Gastrocnemius medialis (tissue), 4 donors: ENCODE measurements around the gene RPS2. TPM values are rescaled to one million over a fixed set of nuclear protein-coding genes. Genes with fewer than 3 reads are reported as not detected.

Experiments
- ATAC-seq, 2 donors: fragments of 150-250 bp; one replicate each; pipeline ENCODE4 v1.9.1; 2016
- DNase-seq, 2 donors: peaks; one replicate each; pipeline ENCODE4 v3.0.0-alpha.2; 2019
- H3K27ac ChIP-seq, 4 donors: fragments of 200-600 bp; sonication (generic); 1 replicate in 1 of 4; 2 replicates in 3 of 4; pipeline ENCODE4 v1.5.1; 2016 to 2018; ENCODE audit warnings: mild to moderate bottlenecking in 2 of 4, moderate library complexity in 1 of 4
- H3K27me3 ChIP-seq, 3 donors: fragments of 200-600 bp; sonication (generic) in 2 of 3; 1 replicate in 1 of 3; 2 replicates in 2 of 3; pipeline versions ENCODE4 v1.5.1 to v1.6.0; 2016 to 2019; ENCODE audit warnings: mild to moderate bottlenecking in 1 of 3, moderate library complexity in 1 of 3
- H3K36me3 ChIP-seq, 2 donors: fragments of 200-600 bp; sonication (generic) in 1 of 2; one replicate each; pipeline ENCODE4 v1.5.1; 2017 to 2018
- H3K4me1 ChIP-seq, 2 donors: fragments of 200-600 bp; sonication (generic) in 1 of 2; one replicate each; pipeline ENCODE4 v1.5.1; 2016 to 2017; ENCODE audit warnings: mild to moderate bottlenecking in 2 of 2
- H3K4me3 ChIP-seq, 4 donors: fragments of 200-600 bp; sonication (generic) in 3 of 4; 1 replicate in 1 of 4; 2 replicates in 3 of 4; pipeline ENCODE4 v1.5.1; 2016 to 2019; ENCODE audit warnings: mild to moderate bottlenecking in 2 of 4
- H3K9me3 ChIP-seq, 3 donors: fragments of 200-600 bp; sonication (generic) in 2 of 3; 1 replicate in 1 of 3; 2 replicates in 2 of 3; pipeline ENCODE4 v1.5.1; 2016 to 2019
- CTCF ChIP-seq, 5 experiments: fragments of 450-650 bp in 3 of 5; fragments of 200-600 bp in 2 of 5; sonication (generic) in 2 of 5; IDR thresholded peaks in 4 of 5; conservative IDR thresholded peaks in 1 of 5; 1 replicate in 4 of 5; 2 replicates in 1 of 5; pipeline ENCODE4 v1.5.1; 2016 to 2019; ENCODE audit warnings: antibody characterized with exemption in 5 of 5, mild to moderate bottlenecking in 3 of 5, moderate library complexity in 3 of 5
- POLR2A ChIP-seq, 2 donors: fragments of 450-650 bp; IDR thresholded peaks; one replicate each; pipeline ENCODE4 v1.6.1; 2017; ENCODE audit warnings: antibody characterized with exemption in 2 of 2, mild to moderate bottlenecking in 2 of 2, moderate library complexity in 2 of 2
- in situ Hi-C, 4 donors: fragments of 200-750 bp; cut with MboI; loops; one replicate each; pipeline versions ENCODE4 v1.15.0 to v1.8.0; 2017; ENCODE audit warnings: low sequenced_read_pairs in 4 of 4
- intact Hi-C: fragments of 100-400 bp; cut with DNase I; formaldehyde crosslinking; loops from one replicate; pipeline ENCODE4 v1.15.1; 2023; ENCODE audit warnings: low total_unique reads
- total RNA-seq, 4 donors: library from RNA; depleted of rRNA; stranded (reverse); fragments of >200 nt; gene quantifications; one replicate each; pipeline versions ENCODE4 v1.1.0 to v1.2.3, GENCODE V29; 2016

RPS2 gene
- total RNA-seq, 4 donors from 2014 or later, result 1,162 to 1,876 (median 1,684) TPM

DNA sequence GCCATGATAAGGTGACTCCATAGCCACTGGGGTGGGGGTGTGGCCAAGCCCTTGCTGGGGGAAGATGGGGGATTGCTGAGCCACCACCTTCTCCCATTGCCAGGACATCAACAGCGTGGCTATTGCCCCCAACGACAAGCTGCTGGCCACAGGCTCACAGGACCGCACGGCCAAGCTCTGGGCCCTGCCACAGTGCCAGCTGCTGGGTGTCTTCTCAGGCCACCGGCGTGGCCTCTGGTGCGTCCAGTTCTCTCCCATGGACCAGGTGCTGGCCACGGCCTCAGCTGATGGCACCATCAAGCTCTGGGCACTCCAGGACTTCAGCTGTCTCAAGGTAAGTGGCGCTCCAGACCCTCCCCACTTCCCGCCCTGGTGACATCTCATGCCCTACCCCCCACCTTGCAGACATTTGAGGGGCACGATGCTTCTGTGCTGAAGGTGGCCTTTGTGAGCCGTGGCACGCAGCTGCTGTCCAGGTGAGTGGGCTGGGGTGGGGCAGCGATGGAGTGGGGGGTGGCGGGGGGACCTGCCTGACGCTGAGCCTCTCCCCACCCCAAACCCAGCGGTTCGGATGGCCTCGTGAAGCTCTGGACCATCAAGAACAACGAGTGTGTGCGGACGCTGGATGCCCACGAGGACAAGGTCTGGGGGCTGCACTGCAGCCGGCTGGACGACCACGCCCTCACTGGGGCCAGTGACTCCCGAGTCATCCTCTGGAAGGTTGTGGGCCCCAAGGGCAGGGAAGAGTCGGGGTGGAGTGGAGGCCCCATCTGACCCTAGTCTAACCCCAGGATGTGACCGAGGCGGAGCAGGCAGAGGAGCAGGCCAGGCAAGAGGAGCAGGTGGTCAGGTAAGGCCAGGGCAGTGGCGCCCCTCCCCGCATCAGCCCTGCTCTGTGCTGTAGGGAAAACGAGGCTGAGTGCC is 12.6 kb upstream of the RPS2 start:
- ATAC-seq (no peak), DNase-seq (no peak)
- H3K27me3 ChIP-seq, result no peaks in the 10 kb centered on the region
- intact Hi-C loops (no loop called here), in situ Hi-C loops (no loop called here)
- H3K4me1 ChIP-seq, result peaks cover 8 to 24% of the 10 kb centered on the region in 2 donors
- no peak overlapping the region for H3K4me3 ChIP-seq
- TF ChIP-seq POLR2A (IDR thresholded peaks at IDR 0.05) (no peak), CTCF (IDR thresholded peaks at IDR 0.05 in 4 of 5, conservative IDR thresholded peaks at IDR 0.05 in 1 of 5) (no peak)
- no peak overlapping the region for H3K27ac ChIP-seq
- H3K9me3 ChIP-seq, result no peaks in the 10 kb centered on the region
- peaks cover 0 to 48% of the 10 kb centered on the region in 2 donors for H3K36me3 ChIP-seq

GRCh38 chr16:1976216-1976520 is 11.5 kb upstream of the RPS2 start:
- H3K9me3 ChIP-seq, result no peaks in the 10 kb centered on the region
- no peaks in the 10 kb centered on the region for H3K27me3 ChIP-seq
- intact Hi-C loops, result no loop called here
- no peak for TF ChIP-seq CTCF (IDR thresholded peaks at IDR 0.05 in 4 of 5, conservative IDR thresholded peaks at IDR 0.05 in 1 of 5)
- H3K36me3 ChIP-seq, result peaks cover 0 to 48% of the 10 kb centered on the region in 2 donors
- peaks cover 10 to 27% of the 10 kb centered on the region in 2 donors for H3K4me1 ChIP-seq
- no peak overlapping the region for H3K27ac ChIP-seq
- DNase-seq, result no peak
- no peak overlapping the region for H3K4me3 ChIP-seq
- no peak for ATAC-seq
- in situ Hi-C loops, result no loop called here

DNA sequence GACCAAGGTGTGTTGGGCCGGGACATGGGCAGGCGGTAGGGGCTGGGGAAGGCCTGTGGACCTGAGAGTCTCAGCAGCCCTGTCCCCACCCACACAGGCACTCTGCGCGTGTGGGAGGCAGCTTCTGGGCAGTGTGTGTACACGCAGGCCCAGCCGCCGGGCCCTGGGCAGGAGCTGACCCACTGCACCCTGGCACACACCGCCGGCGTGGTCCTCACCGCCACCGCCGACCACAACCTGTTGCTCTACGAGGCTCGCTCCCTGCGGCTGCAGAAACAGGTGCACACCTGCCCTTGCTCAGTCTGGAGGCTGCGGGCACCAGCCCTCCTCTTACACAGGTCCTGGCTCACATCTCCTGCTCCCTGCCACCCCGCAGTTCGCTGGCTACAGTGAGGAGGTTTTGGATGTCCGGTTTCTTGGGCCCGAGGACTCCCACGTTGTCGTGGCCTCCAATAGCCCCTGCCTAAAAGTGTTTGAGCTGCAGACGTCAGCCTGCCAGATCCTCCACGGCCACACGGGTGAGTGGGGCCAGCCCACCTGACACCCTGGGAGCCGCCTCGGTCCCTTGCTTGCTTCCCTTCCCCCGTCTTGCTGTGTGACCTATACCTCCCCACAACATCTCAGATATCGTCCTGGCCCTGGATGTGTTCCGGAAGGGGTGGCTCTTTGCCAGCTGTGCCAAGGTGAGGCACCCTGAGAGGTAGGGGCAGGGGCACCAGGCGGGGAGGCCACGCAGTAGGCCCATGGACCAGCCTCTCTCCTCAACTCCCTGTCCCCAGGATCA is 11.0 kb upstream of the RPS2 start:
- in situ Hi-C loops, result no loop called here
- ATAC-seq (no peak), DNase-seq (no peak)
- Histone ChIP-seq H3K27ac (no peak overlapping the region), H3K36me3 (peaks cover 0 to 48% of the 10 kb centered on the region in 2 donors), H3K4me1 (peaks cover 14 to 30% of the 10 kb centered on the region in 2 donors), H3K4me3 (no peak overlapping the region), H3K9me3 (no peaks in the 10 kb centered on the region), H3K27me3 (no peaks in the 10 kb centered on the region)
- intact Hi-C loops, result no loop called here
- TF ChIP-seq POLR2A (IDR thresholded peaks at IDR 0.05) (no peak), CTCF (IDR thresholded peaks at IDR 0.05 in 4 of 5, conservative IDR thresholded peaks at IDR 0.05 in 1 of 5) (no peak)

DNA sequence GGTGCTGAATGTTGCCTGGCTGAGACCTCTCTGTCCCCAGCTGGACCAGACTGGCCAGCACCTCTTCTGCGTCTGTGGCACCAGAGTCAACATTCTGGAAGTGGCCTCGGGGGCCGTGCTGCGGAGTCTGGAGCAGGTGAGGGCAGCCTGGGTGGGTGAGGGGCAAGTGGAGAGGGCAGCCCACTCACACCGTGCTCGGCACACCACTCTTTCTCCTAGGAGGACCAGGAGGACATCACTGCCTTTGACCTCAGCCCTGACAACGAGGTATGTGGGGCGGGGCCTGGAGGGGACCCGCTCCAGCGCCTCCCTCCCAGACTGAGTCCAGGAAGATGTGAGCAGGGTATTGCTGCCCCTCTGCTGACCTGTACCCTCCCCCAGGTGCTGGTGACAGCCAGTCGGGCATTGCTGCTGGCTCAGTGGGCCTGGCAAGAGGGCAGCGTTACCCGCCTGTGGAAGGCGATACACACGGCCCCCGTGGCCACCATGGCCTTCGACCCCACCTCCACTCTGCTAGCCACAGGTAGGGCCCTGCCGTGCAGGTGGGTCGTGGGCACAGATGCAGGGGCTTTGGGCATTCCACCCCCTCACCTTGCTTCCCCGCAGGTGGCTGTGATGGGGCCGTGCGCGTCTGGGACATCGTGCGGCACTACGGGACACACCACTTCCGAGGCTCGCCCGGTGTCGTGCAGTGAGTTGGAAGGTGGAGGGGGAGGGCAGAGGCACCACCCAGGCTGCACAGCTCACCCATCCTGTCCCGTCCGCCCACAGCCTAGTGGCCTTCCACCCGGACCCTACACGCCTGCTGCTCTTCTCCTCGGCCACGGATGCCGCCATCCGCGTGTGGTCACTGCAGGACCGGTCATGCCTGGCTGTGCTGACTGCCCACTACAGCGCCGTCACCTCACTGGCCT is 9.8 kb upstream of the RPS2 start:
- DNase-seq (no peak), ATAC-seq (no peak)
- TF ChIP-seq CTCF (IDR thresholded peaks at IDR 0.05 in 4 of 5, conservative IDR thresholded peaks at IDR 0.05 in 1 of 5) (no peak), POLR2A (IDR thresholded peaks at IDR 0.05) (no peak)
- H3K9me3 ChIP-seq, result no peaks in the 10 kb centered on the region
- peaks cover 13 to 23% of the 10 kb centered on the region in 2 donors for H3K4me1 ChIP-seq
- H3K4me3 ChIP-seq, result no peak overlapping the region
- intact Hi-C loops, result no loop called here
- no peak overlapping the region for H3K27ac ChIP-seq
- H3K36me3 ChIP-seq, result peaks cover 0 to 48% of the 10 kb centered on the region in 2 donors
- H3K27me3 ChIP-seq, result no peaks in the 10 kb centered on the region
- in situ Hi-C loops, result no loop called here
